GM18867 (cell line): Measurements from ENCODE around the gene NPR1.

Experiments
- ATAC-seq: cut with Tn5 transposase; IDR thresholded peaks from one replicate; pipeline ENCODE4 v1.9.1; 2021; ENCODE audit warnings: mild to moderate bottlenecking, moderate library complexity; ENCODE audit not compliant: unreplicated experiment

The NPR1 gene

GRCh38 chr1:153677718-153678518 lies 570 bp upstream of the NPR1 start:
- ATAC-seq = no peak

- no peak for ATAC-seq
These were observed 1.0 kb downstream of the NPR1 start for GRCh38 chr1:153679337-153680119.

GRCh38 chr1:153680120-153680403 lies 1.6 kb downstream of the NPR1 start:
- ATAC-seq = no peak

- no peak for ATAC-seq
These were observed 4.2 kb downstream of the NPR1 start for GRCh38 chr1:153682730-153683129.

GRCh38 chr1:153683854-153684253 lies 5.4 kb downstream of the NPR1 start:
- no peak for ATAC-seq

GRCh38 chr1:153684892-153685291 lies 6.4 kb downstream of the NPR1 start:
- ATAC-seq = no peak

- no peak for ATAC-seq
These were observed 7.3 kb downstream of the NPR1 start for GRCh38 chr1:153685544-153686340.

- no peak for ATAC-seq
These were observed 9.0 kb downstream of the NPR1 start for GRCh38 chr1:153687346-153688125.

- no peak for ATAC-seq
These were observed 9.8 kb downstream of the NPR1 start for GRCh38 chr1:153688276-153688675.

GRCh38 chr1:153688736-153689328 lies 10.3 kb downstream of the NPR1 start:
- no peak for ATAC-seq

- ATAC-seq = no peak
These were observed 15.0 kb downstream of the NPR1 start for GRCh38 chr1:153693466-153693865.

GRCh38 chr1:153696741-153697140 lies 18.3 kb downstream of the NPR1 start:
- no peak for ATAC-seq

GRCh38 chr1:153697191-153698019 lies 18.9 kb downstream of the NPR1 start:
- no peak for ATAC-seq

GRCh38 chr1:153698020-153698922 lies 19.8 kb downstream of the NPR1 start:
- no peak for ATAC-seq

- no peak for ATAC-seq
These were observed 20.6 kb downstream of the NPR1 start for GRCh38 chr1:153698923-153699714.

GRCh38 chr1:153699768-153700167 lies 21.3 kb downstream of the NPR1 start:
- ATAC-seq = no peak

GRCh38 chr1:153705484-153705883 lies 27.0 kb downstream of the NPR1 start:
- no peak for ATAC-seq

- ATAC-seq = no peak
These were observed 32.5 kb downstream of the NPR1 start for GRCh38 chr1:153711026-153711425.
